Prostate gland (tissue), 2 donors: ENCODE measurements around the gene SPDYE17.
"Not testable (repeated sequence)": the region's sequence is repeated elsewhere in the genome, so short reads cannot be mapped to it uniquely, and the experiment has no call there.

Experiments
- CTCF ChIP-seq, 4 experiments: fragments of 200-600 bp in 2 of 4; fragments of 450-650 bp in 2 of 4; sonication (generic) in 2 of 4; IDR thresholded peaks; 1 replicate in 3 of 4; 2 replicates in 1 of 4; pipeline ENCODE4 v1.5.1; 2016 to 2019; ENCODE audit warnings: antibody characterized with exemption in 4 of 4, mild to moderate bottlenecking in 2 of 4, moderate library complexity in 2 of 4
- POLR2A ChIP-seq: fragments of 450-650 bp; IDR thresholded peaks from one replicate; pipeline ENCODE4 v1.6.1; 2016; ENCODE audit warnings: antibody characterized with exemption, mild to moderate bottlenecking
- POLR2AphosphoS5 ChIP-seq: sonication (generic); formaldehyde crosslinking; IDR thresholded peaks from one replicate; pipeline ENCODE4 v1.6.1; 2017; ENCODE audit warnings: antibody characterized with exemption

GRCh38 chr7:76992871-76993270 is 39.3 kb downstream of the SPDYE17 start:
- not testable (repeated sequence) for TF ChIP-seq POLR2A; POLR2AphosphoS5; CTCF (IDR thresholded peaks at IDR 0.05)
